ENCODE data around the gene IFNLR1. TPM values are rescaled to one million over a fixed set of nuclear protein-coding genes. Genes with fewer than 3 reads are reported as not detected.

IFNLR1 gene
- total and polyA plus RNA-seq, 2 donors (not counting 1 experiment from before 2014, with no cell fraction given), result under 0.01 to 0.02 TPM

GRCh38 chr1:24162201-24162600 lies 24.9 kb downstream of the IFNLR1 start:
- TF ChIP-seq EZH2 (IDR thresholded peaks at IDR 0.05; ENCODE audit: low read length, missing control alignments) (no peak), CTCF (conservative IDR thresholded peaks at IDR 0.05 in 1 of 2, IDR thresholded peaks at IDR 0.05 in 1 of 2; ENCODE audit: low read depth in 1 of 2, low read length in 2 of 2) (no peak)
- H4K20me1 ChIP-seq (ENCODE audit: control insufficient read depth, extremely low read depth, insufficient read depth, low read length), result no peaks in the 10 kb centered on the region

DNA sequence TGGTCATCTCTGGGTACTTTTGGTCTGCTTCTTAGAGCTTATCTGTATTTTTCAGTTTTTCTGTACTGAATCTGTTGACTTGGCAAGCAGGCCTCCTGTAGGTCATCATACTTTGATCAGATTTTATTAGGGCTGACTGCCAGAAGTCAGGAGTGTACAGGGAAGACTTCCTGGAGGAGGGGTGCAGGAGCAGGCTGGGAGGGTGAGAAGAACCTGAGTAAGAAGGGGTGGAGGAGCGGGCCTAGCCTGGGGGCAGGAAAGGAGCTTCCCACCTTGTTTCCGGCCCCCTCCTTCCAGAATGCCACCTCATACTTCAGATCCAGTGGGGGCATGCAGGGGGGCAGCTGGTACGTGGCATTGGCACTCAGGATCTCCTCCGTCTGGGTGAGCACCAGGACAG lies 25.8 kb downstream of the IFNLR1 start:
- H3K4me2 ChIP-seq (ENCODE audit: extremely low read depth, insufficient read depth, low read length), result no peak overlapping the region
- no peak overlapping the region for H2AFZ ChIP-seq (ENCODE audit: low read length)
- H3K4me3 ChIP-seq (replicated peaks in 1 of 4; ENCODE audit: control extremely low read depth in 1 of 4, insufficient read depth in 1 of 4, low read depth in 3 of 4, low read length in 4 of 4), result no peak overlapping the region
- H3K27ac ChIP-seq (ENCODE audit: insufficient read depth, low read length), result no peak overlapping the region
- no peaks in the 10 kb centered on the region for H3K36me3 ChIP-seq (ENCODE audit: control insufficient read depth, insufficient read depth, low read length)
- no peak overlapping the region for H3K9ac ChIP-seq (ENCODE audit: insufficient read depth, low read length)
- no peaks in the 10 kb centered on the region for H4K20me1 ChIP-seq (ENCODE audit: control insufficient read depth, extremely low read depth, insufficient read depth, low read length)
- peaks cover 20% of the 10 kb centered on the region for H3K27me3 ChIP-seq (ENCODE audit: control insufficient read depth, insufficient read depth, low read length)
- H3K4me1 ChIP-seq (ENCODE audit: control insufficient read depth, extremely low read depth, insufficient read depth, low read length), result no peaks in the 10 kb centered on the region
- no peaks in the 10 kb centered on the region for H3K79me2 ChIP-seq (ENCODE audit: control insufficient read depth, insufficient read depth, low read length)
- TF ChIP-seq EZH2 (IDR thresholded peaks at IDR 0.05; ENCODE audit: low read length, missing control alignments) (no peak), CTCF (conservative IDR thresholded peaks at IDR 0.05 in 1 of 2, IDR thresholded peaks at IDR 0.05 in 1 of 2; ENCODE audit: low read depth in 1 of 2, low read length in 2 of 2) (no peak)
- DNase-seq (ENCODE audit: low read depth in 2 of 2), result no peak
- no peaks in the 10 kb centered on the region for H3K9me3 ChIP-seq (ENCODE audit: control insufficient read depth, insufficient read depth, low read depth, low read length)

More at GRCh38 chr1:24162201-24162600, 24.9 kb downstream of the IFNLR1 start:
- DNase-seq (ENCODE audit: low read depth in 2 of 2), result no peak
- no peaks in the 10 kb centered on the region for H3K9me3 ChIP-seq (ENCODE audit: control insufficient read depth, insufficient read depth, low read depth, low read length)
- peaks cover 21% of the 10 kb centered on the region for H3K27me3 ChIP-seq (ENCODE audit: control insufficient read depth, insufficient read depth, low read length)
- no peak overlapping the region for H2AFZ ChIP-seq (ENCODE audit: low read length)
- no peaks in the 10 kb centered on the region for H3K36me3 ChIP-seq (ENCODE audit: control insufficient read depth, insufficient read depth, low read length)
- no peak overlapping the region for H3K27ac ChIP-seq (ENCODE audit: insufficient read depth, low read length)
- H3K4me2 ChIP-seq (ENCODE audit: extremely low read depth, insufficient read depth, low read length), result no peak overlapping the region
- H3K9ac ChIP-seq (ENCODE audit: insufficient read depth, low read length), result no peak overlapping the region
- no peaks in the 10 kb centered on the region for H3K4me1 ChIP-seq (ENCODE audit: control insufficient read depth, extremely low read depth, insufficient read depth, low read length)
- no peaks in the 10 kb centered on the region for H3K79me2 ChIP-seq (ENCODE audit: control insufficient read depth, insufficient read depth, low read length)
- H3K4me3 ChIP-seq (replicated peaks in 1 of 4; ENCODE audit: control extremely low read depth in 1 of 4, insufficient read depth in 1 of 4, low read depth in 3 of 4, low read length in 4 of 4), result no peak overlapping the region

GRCh38 chr1:24159366-24159765 lies 27.7 kb downstream of the IFNLR1 start:
- Histone ChIP-seq H3K79me2 (ENCODE audit: control insufficient read depth, insufficient read depth, low read length) (no peaks in the 10 kb centered on the region), H2AFZ (ENCODE audit: low read length) (no peak overlapping the region), H3K9ac (ENCODE audit: insufficient read depth, low read length) (no peak overlapping the region), H3K27me3 (ENCODE audit: control insufficient read depth, insufficient read depth, low read length) (peaks cover 17% of the 10 kb centered on the region), H3K4me3 (replicated peaks in 1 of 4; ENCODE audit: control extremely low read depth in 1 of 4, insufficient read depth in 1 of 4, low read depth in 3 of 4, low read length in 4 of 4) (no peak overlapping the region), H3K27ac (ENCODE audit: insufficient read depth, low read length) (no peak overlapping the region), H3K4me1 (ENCODE audit: control insufficient read depth, extremely low read depth, insufficient read depth, low read length) (no peaks in the 10 kb centered on the region), H4K20me1 (ENCODE audit: control insufficient read depth, extremely low read depth, insufficient read depth, low read length) (no peaks in the 10 kb centered on the region), H3K36me3 (ENCODE audit: control insufficient read depth, insufficient read depth, low read length) (no peaks in the 10 kb centered on the region), H3K4me2 (ENCODE audit: extremely low read depth, insufficient read depth, low read length) (no peak overlapping the region), H3K9me3 (ENCODE audit: control insufficient read depth, insufficient read depth, low read depth, low read length) (no peaks in the 10 kb centered on the region)
- TF ChIP-seq CTCF (conservative IDR thresholded peaks at IDR 0.05 in 1 of 2, IDR thresholded peaks at IDR 0.05 in 1 of 2; ENCODE audit: low read depth in 1 of 2, low read length in 2 of 2) (no peak), EZH2 (IDR thresholded peaks at IDR 0.05; ENCODE audit: low read length, missing control alignments) (no peak)
- no peak for DNase-seq (ENCODE audit: low read depth in 2 of 2)

Data from fibroblast of lung (primary cell).